HL-60/S4 treated with retinoic acid at 250 ng/mL for 4 days and 3 days (cell line): ENCODE measurements around the gene PCBP3.
"Not testable (repeated sequence)": the region's sequence is repeated elsewhere in the genome, so short reads cannot be mapped to it uniquely, and the experiment has no call there.

Experiments used
- in situ Hi-C: fragments of 300-500 bp; cut with MboI; formaldehyde crosslinking; loops from 2 replicates; pipeline ENCODE4 v1.7.0; 2022; ENCODE audit warnings: low sequenced_read_pairs

The PCBP3 gene

GRCh38 chr21:45821998-45822397, 178.5 kb downstream of the PCBP3 start:
- in situ Hi-C loops = loop anchor here (10.0 to 25.0 kb wide), 3 partner anchors 260 to 677 kb away; no protein-coding TSS in a partner anchor

GRCh38 chr21:45822429-45823099, 179.0 kb downstream of the PCBP3 start:
- in situ Hi-C loops = loop anchor here (10.0 to 25.0 kb wide), 3 partner anchors 260 to 678 kb away; no protein-coding TSS in a partner anchor

GRCh38 chr21:45823100-45823681, 179.7 kb downstream of the PCBP3 start:
- in situ Hi-C loops = loop anchor here (10.0 to 25.0 kb wide), 3 partner anchors 261 to 678 kb away; no protein-coding TSS in a partner anchor

- in situ Hi-C loops = loop anchor here (10.0 to 25.0 kb wide), 3 partner anchors 262 to 680 kb away; no protein-coding TSS in a partner anchor
These were observed 181.2 kb downstream of the PCBP3 start for GRCh38 chr21:45824546-45825215.

- in situ Hi-C loops = loop anchor here (10.0 kb wide), 1 partner anchor 680 kb away; no protein-coding TSS in a partner anchor
These were observed 181.7 kb downstream of the PCBP3 start for GRCh38 chr21:45825219-45825618.

- in situ Hi-C loops = loop anchor here (10.0 kb wide), 1 partner anchor 682 kb away; no protein-coding TSS in a partner anchor
These were observed 183.3 kb downstream of the PCBP3 start for GRCh38 chr21:45826676-45827301.

- in situ Hi-C loops = loop anchor here (10.0 kb wide), 1 partner anchor 682 kb away; no protein-coding TSS in a partner anchor
These were observed 183.8 kb downstream of the PCBP3 start for GRCh38 chr21:45827302-45827692.

- in situ Hi-C loops = loop anchor here (10.0 kb wide), 1 partner anchor 683 kb away; no protein-coding TSS in a partner anchor
These were observed 184.5 kb downstream of the PCBP3 start for GRCh38 chr21:45827881-45828579.

GRCh38 chr21:45828580-45829570, 185.3 kb downstream of the PCBP3 start:
- in situ Hi-C loops = loop anchor here (10.0 kb wide), 1 partner anchor 684 kb away; no protein-coding TSS in a partner anchor

- in situ Hi-C loops = loop anchor here (10.0 kb wide), 1 partner anchor 685 kb away; no protein-coding TSS in a partner anchor
These were observed 186.1 kb downstream of the PCBP3 start for GRCh38 chr21:45829668-45830067.

GRCh38 chr21:45830221-45830640, 186.7 kb downstream of the PCBP3 start:
- in situ Hi-C loops = no loop called here

- in situ Hi-C loops = no loop called here
These were observed 187.3 kb downstream of the PCBP3 start for GRCh38 chr21:45830720-45831366.

- in situ Hi-C loops = no loop called here
These were observed 188.6 kb downstream of the PCBP3 start for GRCh38 chr21:45831991-45832740.

- in situ Hi-C loops = not testable (repeated sequence)
These were observed 189.3 kb downstream of the PCBP3 start for GRCh38 chr21:45832741-45833235.

GRCh38 chr21:45833414-45833813, 189.9 kb downstream of the PCBP3 start:
- in situ Hi-C loops = no loop called here

GRCh38 chr21:45834026-45834715, 190.6 kb downstream of the PCBP3 start:
- in situ Hi-C loops = no loop called here

- in situ Hi-C loops = no loop called here
These were observed 191.3 kb downstream of the PCBP3 start for GRCh38 chr21:45834821-45835293.
